Thoracic aorta endothelial cell (primary cell): Measurements from ENCODE around the gene SLC38A8. TPM values are rescaled to one million over a fixed set of nuclear protein-coding genes. Genes with fewer than 3 reads are reported as not detected.

ENCODE experiments used
- small RNA-seq: library from RNA; depleted of rRNA; stranded (forward); fragments of <200 nt; gene quantifications from one replicate; pipeline ENCODE3, GENCODE V24; 2012
- total RNA-seq: library from RNA; depleted of rRNA; stranded (reverse); fragments of >200 nt; gene quantifications from 2 replicates; pipeline ENCODE4 v1.2.3, GENCODE V29; 2012

Gene SLC38A8
- not detected in 2 replicates for total RNA-seq

DNA sequence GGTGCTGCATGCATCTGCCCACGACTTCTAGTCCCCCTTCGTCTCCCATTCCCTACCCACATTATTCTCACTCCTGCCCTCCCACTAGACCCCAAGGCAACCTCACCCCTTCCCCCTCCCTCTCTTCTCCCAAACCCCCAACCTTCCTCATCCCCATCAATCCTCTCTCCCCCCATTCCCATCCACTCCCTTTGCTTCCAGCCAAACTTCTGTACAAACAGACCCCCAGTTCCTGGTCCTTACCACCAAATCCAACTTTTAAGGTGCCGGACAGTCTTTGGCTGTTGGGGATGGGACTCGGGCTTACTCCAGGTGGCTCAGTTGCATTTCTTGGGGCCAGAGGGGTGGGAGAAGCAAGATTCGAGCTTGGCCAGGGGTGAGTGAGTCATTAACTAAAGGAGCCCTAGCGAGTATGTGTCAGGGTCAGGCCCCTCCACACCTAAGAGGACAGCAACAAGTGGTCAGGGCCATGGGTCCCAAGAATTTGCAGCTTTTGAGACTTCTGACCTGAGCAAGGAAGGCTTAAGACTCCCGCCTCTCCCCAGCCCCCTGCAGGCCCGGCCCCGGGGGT lies at the start of gene SLC38A8:
Gene SLC38A8 (minus strand): TSS at position 488 of the 571 bp plus-strand sequence. CDS start 638 bp downstream, outside the sequence.

DNA sequence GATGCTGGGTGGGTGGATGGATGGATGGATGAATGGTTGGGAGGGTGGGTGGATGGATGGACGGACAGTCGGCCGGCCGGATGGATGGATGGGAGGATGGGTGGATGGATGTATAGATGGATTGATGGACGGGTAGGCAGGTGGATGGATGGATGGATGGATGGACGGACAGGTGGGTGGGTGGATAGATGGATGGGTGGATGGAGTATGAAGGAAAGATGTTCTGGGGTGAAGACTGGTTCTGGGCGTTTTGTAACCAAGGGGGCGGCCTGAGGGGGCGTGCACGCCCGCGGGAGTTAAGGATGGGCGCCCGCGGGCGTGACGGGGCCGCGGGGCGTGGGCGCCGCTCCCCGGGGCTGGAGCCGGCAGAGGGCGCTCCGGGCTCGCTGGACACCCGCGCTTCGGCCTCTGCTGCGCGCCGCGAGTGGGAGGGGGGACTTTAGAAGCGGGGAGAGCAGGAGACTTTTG lies 74.7 kb downstream of the SLC38A8 start, which contains the start of gene NECAB2:
Gene NECAB2 (plus strand): TSS at position 407 of the 468 bp plus-strand sequence. CDS start 405 bp downstream, outside the sequence.

Small RNAs within 50 kb of the gene (small RNA-seq; reads per million reads assigned to genes)
- gene RNA5SP432 = not detected

Other genes starting within 250 kb of the SLC38A8 start
- 25.2 and 31.8 TPM in 2 replicates for gene HSBP1, start 234.8 kb downstream of the SLC38A8 start, total RNA-seq
- gene MLYCD, start 143.7 kb downstream of the SLC38A8 start, total RNA-seq = 2.6 and 2.9 TPM in 2 replicates
- gene OSGIN1, start 89.6 kb downstream of the SLC38A8 start, total RNA-seq = 5.9 and 6.1 TPM in 2 replicates
- 0.07 and 0.13 TPM in 2 replicates for gene NECAB2, start 74.6 kb downstream of the SLC38A8 start, total RNA-seq
- gene MBTPS1, start 74.1 kb upstream of the SLC38A8 start, total RNA-seq = 131 and 136 TPM in 2 replicates
- gene HSDL1, start 102.4 kb upstream of the SLC38A8 start, total RNA-seq = 23.9 and 26.4 TPM in 2 replicates
- gene DNAAF1, start 102.5 kb upstream of the SLC38A8 start, total RNA-seq = 0.14 TPM in 1 of 2 replicates, not detected in the other
- 29.1 and 39.0 TPM in 2 replicates for gene TAF1C, start 144.3 kb upstream of the SLC38A8 start, total RNA-seq
- gene ADAD2, start 148.4 kb upstream of the SLC38A8 start, total RNA-seq = not detected in 2 replicates
- not detected in 2 replicates for gene KCNG4, start 197.2 kb upstream of the SLC38A8 start, total RNA-seq